Medulla oblongata (tissue), 1 donor: ENCODE measurements around the gene MAP1LC3B2.
A peak's percentile ranks its signal among the peaks of the same experiment; 100 is the strongest.

ENCODE experiments used
- DNase-seq: peaks from one replicate; pipeline ENCODE4 v3.0.0-alpha.2; 2015; ENCODE audit errors: extremely low spot score

The MAP1LC3B2 gene

GRCh38 chr12:116538076-116538591 lies 21.0 kb upstream of the MAP1LC3B2 start:
- DNase-seq = no peak

- DNase-seq = no peak
Observed at GRCh38 chr12:116538682-116539305, 20.4 kb upstream of the MAP1LC3B2 start.

GRCh38 chr12:116539361-116539771 lies 19.8 kb upstream of the MAP1LC3B2 start:
- peak; percentile 31 for DNase-seq

GRCh38 chr12:116539905-116540482 lies 19.2 kb upstream of the MAP1LC3B2 start:
- peak; percentile 86 for DNase-seq

GRCh38 chr12:116540622-116541152 lies 18.5 kb upstream of the MAP1LC3B2 start:
- DNase-seq = no peak

GRCh38 chr12:116541547-116542344 lies 17.4 kb upstream of the MAP1LC3B2 start:
- no peak for DNase-seq

- no peak for DNase-seq
Observed at GRCh38 chr12:116542345-116542956, 16.7 kb upstream of the MAP1LC3B2 start.

- peak; percentile 51 for DNase-seq
Observed at GRCh38 chr12:116544656-116545055, 14.5 kb upstream of the MAP1LC3B2 start.

GRCh38 chr12:116545144-116545543 lies 14.0 kb upstream of the MAP1LC3B2 start:
- no peak for DNase-seq

- no peak for DNase-seq
Observed at GRCh38 chr12:116545936-116546335, 13.2 kb upstream of the MAP1LC3B2 start.

GRCh38 chr12:116547955-116548501 lies 11.2 kb upstream of the MAP1LC3B2 start:
- DNase-seq = no peak

- no peak for DNase-seq
Observed at GRCh38 chr12:116549993-116550392, 9.2 kb upstream of the MAP1LC3B2 start.

GRCh38 chr12:116551151-116551550 lies 8.0 kb upstream of the MAP1LC3B2 start:
- no peak for DNase-seq

GRCh38 chr12:116551619-116551951 lies 7.6 kb upstream of the MAP1LC3B2 start:
- DNase-seq = no peak

GRCh38 chr12:116551952-116552772 lies 7.0 kb upstream of the MAP1LC3B2 start:
- no peak for DNase-seq

- no peak for DNase-seq
Observed at GRCh38 chr12:116552773-116553373, 6.3 kb upstream of the MAP1LC3B2 start.

- no peak for DNase-seq
Observed at GRCh38 chr12:116556356-116556952, 2.7 kb upstream of the MAP1LC3B2 start.

- no peak for DNase-seq
Observed at GRCh38 chr12:116556964-116557698, 2.0 kb upstream of the MAP1LC3B2 start.
